K562 treated with DMSO at 1 percent for 24 hours (cell line): Measurements from ENCODE around the gene TXNDC15. TPM values are rescaled to one million over a fixed set of nuclear protein-coding genes. Genes with fewer than 3 reads are reported as not detected.

Experiments used
- total RNA-seq: library from RNA; unstranded; fragments of 300-600 nt; gene quantifications from 2 replicates; pipeline ENCODE4 v1.2.3, GENCODE V29; 2022; ENCODE audit warnings: low read depth; ENCODE audit not compliant: insufficient read depth

Gene TXNDC15
- total RNA-seq: 8.1 and 9.1 TPM in 2 replicates

GRCh38 chr5:134873987-134874830 is at the start of gene TXNDC15:
Gene TXNDC15 (plus strand): TSS chr5:134874371. CDS start chr5:134874428, 57 bp downstream.

GRCh38 chr5:134845852-134846640 is 28.1 kb upstream of the TXNDC15 start, which contains the start of gene C5orf24:
Gene C5orf24 (plus strand): TSS chr5:134845968. CDS start chr5:134854901, 8,933 bp downstream.

GRCh38 chr5:134904610-134905245 is 30.6 kb downstream of the TXNDC15 start, which contains the start of gene PCBD2:
Gene PCBD2 (plus strand): TSS chr5:134905131. CDS start chr5:134905140, 9 bp downstream.

Other genes starting within 250 kb of the TXNDC15 start
- 37.9 and 60.3 TPM in 2 replicates for gene SAR1B, start 241.5 kb upstream of the TXNDC15 start, total RNA-seq
- gene SEC24A, start 225.6 kb upstream of the TXNDC15 start, total RNA-seq: 11.1 and 12.8 TPM in 2 replicates
- 29.0 and 30.2 TPM in 2 replicates for gene CAMLG, start 135.8 kb upstream of the TXNDC15 start, total RNA-seq
- 29.0 and 30.6 TPM in 2 replicates for gene DDX46, start 115.6 kb upstream of the TXNDC15 start, total RNA-seq
- 11.3 and 13.5 TPM in 2 replicates for gene C5orf24, start 28.4 kb upstream of the TXNDC15 start, total RNA-seq
- 3.6 and 6.8 TPM in 2 replicates for gene PCBD2, start 30.8 kb downstream of the TXNDC15 start, total RNA-seq
- gene CATSPER3, start 93.5 kb downstream of the TXNDC15 start, total RNA-seq: 0.64 and 0.71 TPM in 2 replicates
- gene PITX1, start 159.9 kb downstream of the TXNDC15 start, total RNA-seq: 110 and 133 TPM in 2 replicates